HAP-1 (cell line): ENCODE data around the gene DHX8.

Source experiments
- DNase-seq, 2 experiments: peaks; one replicate each; pipeline ENCODE4 v3.0.0-alpha.2; 2016 to 2020; ENCODE audit warnings: low spot score in 2 of 2
- H3K27me3 ChIP-seq: fragments of 250-450 bp; sonication (Bioruptor Pico); 2 replicates; pipeline ENCODE4 v1.5.1; 2020; ENCODE audit warnings: low read depth, mild to moderate bottlenecking, moderate library complexity
- H3K36me3 ChIP-seq: fragments of 250-450 bp; sonication (Bioruptor Pico); replicated peaks from 2 replicates; pipeline ENCODE4 v1.5.1; 2020; ENCODE audit warnings: mild to moderate bottlenecking
- H3K4me1 ChIP-seq: fragments of 250-450 bp; sonication (Bioruptor Pico); 2 replicates; pipeline ENCODE4 v1.5.1; 2020; ENCODE audit warnings: mild to moderate bottlenecking
- H3K4me3 ChIP-seq: fragments of 250-450 bp; sonication (Bioruptor Pico); 2 replicates; pipeline ENCODE4 v1.5.1; 2020; ENCODE audit warnings: mild to moderate bottlenecking, moderate library complexity
- H3K9me3 ChIP-seq: fragments of 250-450 bp; sonication (Bioruptor Pico); 2 replicates; pipeline ENCODE4 v1.5.1; 2020; ENCODE audit warnings: mild to moderate bottlenecking, moderate library complexity
- in situ Hi-C: fragments of 300-500 bp; cut with MboI; formaldehyde crosslinking; loops from 3 replicates; pipeline ENCODE4 v1.14.3; 2020; ENCODE audit warnings: low sequenced_read_pairs, inconsistent platforms, mixed read lengths

The DHX8 gene

DNA sequence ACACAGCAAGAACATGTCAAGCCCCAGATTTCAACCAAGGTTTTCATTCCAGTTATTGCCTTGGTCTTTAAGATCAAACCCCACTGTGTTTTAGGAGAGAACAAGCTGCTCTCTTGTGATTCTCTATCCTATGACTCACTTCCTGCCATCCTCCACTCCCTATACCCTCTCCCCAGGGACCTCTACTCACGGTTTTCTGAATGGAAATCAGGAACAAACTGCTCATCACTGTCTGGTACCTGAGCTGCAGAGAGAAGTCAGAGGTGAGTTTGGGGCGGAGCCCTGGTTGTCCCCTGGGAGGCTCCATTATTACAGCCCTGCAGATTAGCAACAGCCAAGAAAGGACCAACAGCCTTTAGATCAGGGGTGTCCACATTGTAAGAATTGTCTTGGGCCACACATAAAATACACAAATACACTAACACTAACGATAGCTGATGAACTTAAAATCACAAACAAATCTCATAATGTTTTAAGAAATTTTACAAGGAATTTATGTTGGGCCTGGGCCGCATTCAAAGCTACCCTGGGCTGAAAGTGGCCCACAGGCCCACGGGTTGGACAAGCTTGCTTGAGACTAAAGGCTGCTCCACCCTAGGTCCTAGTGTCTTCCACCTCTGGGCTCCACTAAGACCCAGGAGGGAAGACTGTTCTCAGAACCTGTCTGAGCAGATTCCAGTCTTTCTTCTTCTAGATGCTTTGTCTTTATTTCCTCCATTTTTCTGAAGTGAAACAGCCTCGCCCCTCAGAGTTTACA lies 52.6 kb downstream of the DHX8 start:
- H3K27me3 ChIP-seq = no peaks in the 10 kb centered on the region
- in situ Hi-C loops = no loop called here
- DNase-seq = no peak
- no peaks in the 10 kb centered on the region for H3K9me3 ChIP-seq
- no peaks in the 10 kb centered on the region for H3K36me3 ChIP-seq
- no peak overlapping the region for H3K4me3 ChIP-seq
- H3K4me1 ChIP-seq = peaks cover 3% of the 10 kb centered on the region; the same call in 1 of the 2 replicates

- Histone ChIP-seq H3K4me1 (peaks cover 14% of the 10 kb centered on the region), H3K9me3 (no peaks in the 10 kb centered on the region), H3K36me3 (no peaks in the 10 kb centered on the region), H3K4me3 (no peak overlapping the region), H3K27me3 (no peaks in the 10 kb centered on the region)
- DNase-seq = peak; percentile 2 to 36
- in situ Hi-C loops = no loop called here
These were observed 57.3 kb downstream of the DHX8 start for GRCh38 chr17:43540821-43541674.

DNA sequence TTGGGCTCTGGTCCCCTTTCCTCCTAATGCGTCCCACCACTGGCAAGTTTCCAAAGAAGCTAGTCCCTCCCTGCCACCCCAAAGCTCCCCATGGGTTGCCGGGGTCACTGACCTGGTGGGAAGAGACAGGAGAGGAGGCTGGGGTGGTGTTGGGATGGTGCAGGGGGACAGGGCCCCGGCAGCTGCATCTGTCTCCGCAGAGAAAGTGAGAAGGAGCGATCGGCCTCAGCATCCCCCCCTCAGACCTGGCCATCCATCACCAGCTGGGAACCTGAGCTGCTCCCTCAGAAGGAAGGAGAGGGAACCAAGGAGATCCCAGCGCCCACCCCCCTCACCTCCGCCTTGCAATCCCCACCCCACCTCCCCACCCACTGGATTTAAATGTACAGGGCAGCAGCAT lies 59.1 kb downstream of the DHX8 start:
- H3K9me3 ChIP-seq = no peaks in the 10 kb centered on the region
- DNase-seq = no peak
- no peak overlapping the region for H3K4me3 ChIP-seq
- in situ Hi-C loops = no loop called here
- H3K36me3 ChIP-seq = no peaks in the 10 kb centered on the region
- peaks cover 10% of the 10 kb centered on the region for H3K27me3 ChIP-seq
- H3K4me1 ChIP-seq = peaks cover 14% of the 10 kb centered on the region

DNA sequence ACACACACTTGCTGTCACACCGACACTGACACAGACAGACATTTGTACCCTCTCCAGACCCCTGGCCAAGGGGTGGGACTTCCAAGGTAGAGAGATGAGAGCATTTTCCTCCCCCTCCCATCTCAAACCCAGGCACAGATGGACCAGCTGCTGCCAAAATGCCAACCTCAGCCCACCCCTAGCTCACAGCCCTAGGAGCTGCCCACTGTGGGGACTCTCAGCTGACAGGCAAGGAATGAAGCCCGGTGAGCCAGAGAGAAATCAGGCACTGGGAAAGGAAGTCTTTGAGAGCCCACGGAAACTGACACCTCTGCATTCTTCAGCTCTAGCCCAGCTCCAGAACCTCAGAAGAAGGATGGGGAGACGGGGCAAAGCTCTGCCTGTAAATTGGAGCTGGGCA lies 59.5 kb downstream of the DHX8 start:
- Histone ChIP-seq H3K4me1 (peaks cover 14% of the 10 kb centered on the region), H3K4me3 (no peak overlapping the region), H3K36me3 (no peaks in the 10 kb centered on the region), H3K27me3 (peaks cover 10% of the 10 kb centered on the region), H3K9me3 (no peaks in the 10 kb centered on the region)
- in situ Hi-C loops = no loop called here
- DNase-seq = peak in 1 of 2 experiments; percentile 2

DNA sequence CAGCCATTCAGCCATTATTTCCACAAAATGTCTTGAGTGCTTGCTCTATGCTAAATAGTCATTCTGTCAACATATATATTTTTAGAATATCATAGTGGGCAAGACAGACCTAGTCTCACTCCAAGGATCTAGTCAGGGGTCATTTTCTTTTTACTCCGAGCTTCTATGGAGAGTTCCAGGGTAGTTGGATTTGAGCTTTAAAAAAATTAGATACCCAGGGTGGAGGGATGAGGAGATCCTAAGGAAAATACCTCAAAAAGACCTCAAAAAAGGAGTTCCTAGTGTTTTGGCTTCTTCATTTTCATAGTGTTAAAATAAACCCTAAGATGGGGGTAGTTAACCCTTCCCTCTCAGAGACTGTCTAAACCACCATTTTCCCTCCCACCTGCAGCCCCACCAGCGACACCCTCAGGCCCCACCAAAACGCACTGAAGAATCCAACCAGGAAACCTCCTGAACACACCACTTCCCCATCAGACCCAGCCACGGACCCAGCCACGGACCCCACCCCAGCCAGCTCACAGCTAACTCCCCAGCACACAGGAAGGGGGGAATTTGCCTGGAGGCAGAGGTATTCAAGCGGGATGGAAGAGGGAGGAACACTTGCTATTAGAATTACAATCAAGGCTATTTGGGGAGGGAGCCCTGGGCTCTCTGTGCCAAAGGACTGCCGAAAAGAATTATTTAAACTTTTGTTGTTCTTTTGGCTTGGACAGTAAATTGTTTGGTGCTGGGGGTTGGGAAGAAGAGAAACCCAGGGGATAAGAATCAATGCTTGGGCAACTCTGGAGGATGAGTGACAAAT lies 60.2 kb downstream of the DHX8 start:
- no peaks in the 10 kb centered on the region for H3K36me3 ChIP-seq
- H3K27me3 ChIP-seq = peaks cover 10% of the 10 kb centered on the region
- in situ Hi-C loops = no loop called here
- H3K4me3 ChIP-seq = peak overlapping the region; percentile 40
- H3K9me3 ChIP-seq = no peaks in the 10 kb centered on the region
- DNase-seq = peak; percentile 64 to 69
- H3K4me1 ChIP-seq = peaks cover 14% of the 10 kb centered on the region

- Histone ChIP-seq H3K36me3 (no peaks in the 10 kb centered on the region), H3K27me3 (peaks cover 10% of the 10 kb centered on the region), H3K4me3 (peak overlapping the region; percentile 40), H3K9me3 (no peaks in the 10 kb centered on the region), H3K4me1 (peaks cover 21% of the 10 kb centered on the region)
- no peak for DNase-seq
- in situ Hi-C loops = no loop called here
These were observed 61.5 kb downstream of the DHX8 start for GRCh38 chr17:43545383-43545632.

DNA sequence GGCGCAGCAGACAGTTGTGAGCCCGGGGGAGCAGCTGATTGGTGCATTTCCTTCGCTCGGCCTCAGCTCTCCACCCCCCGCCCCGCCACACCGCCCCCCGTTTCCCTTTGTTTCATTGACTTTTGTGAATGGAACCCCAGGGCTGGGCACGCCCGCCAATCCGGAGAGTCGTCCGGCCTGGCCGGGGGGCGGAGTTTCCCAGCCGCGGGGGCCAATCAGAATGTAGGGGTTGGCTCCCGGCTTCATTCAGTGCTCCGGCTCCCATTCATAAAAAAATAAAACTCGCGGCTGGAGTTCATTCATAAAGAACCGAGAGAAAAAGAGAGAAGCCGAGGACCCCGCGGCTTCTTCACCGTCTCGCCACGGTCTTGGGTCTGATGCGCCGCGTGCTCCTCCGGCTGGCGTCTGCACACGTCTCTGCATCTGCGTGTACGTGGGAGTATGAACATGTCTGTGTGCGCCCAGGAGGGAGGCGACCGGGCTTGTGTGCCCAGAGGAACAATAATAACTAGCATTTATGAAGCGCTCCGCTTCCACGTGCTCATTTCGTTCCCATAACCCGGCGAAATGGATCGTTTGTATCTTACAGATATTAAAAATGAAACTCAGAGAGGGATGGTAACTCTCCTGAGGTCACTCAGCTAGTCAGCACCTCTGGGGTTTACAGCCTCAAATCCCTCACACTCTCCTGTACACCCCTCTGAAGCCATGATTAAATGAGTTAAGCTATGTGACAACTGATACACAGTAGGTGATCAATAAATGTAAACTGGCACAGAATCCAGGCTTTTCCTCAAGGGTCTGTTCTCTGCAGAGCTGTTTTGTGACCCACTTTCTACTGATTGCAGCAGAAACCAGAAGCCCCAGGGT lies 62.8 kb downstream of the DHX8 start, which contains the start of gene ETV4:
Gene ETV4 (minus strand): TSS at position 22 of the 870 bp plus-strand sequence. CDS start 723 bp downstream, outside the sequence.
- in situ Hi-C loops = no loop called here
- peak; percentile 85 to 97 for DNase-seq
- Histone ChIP-seq H3K4me1 (peaks cover 21% of the 10 kb centered on the region), H3K27me3 (peaks cover 10% of the 10 kb centered on the region), H3K4me3 (peak within 1 kb of the TSS; percentile 40), H3K9me3 (no peaks in the 10 kb centered on the region), H3K36me3 (no peaks in the 10 kb centered on the region)

- H3K4me1 ChIP-seq = peaks cover 21% of the 10 kb centered on the region
- H3K27me3 ChIP-seq = peaks cover 10% of the 10 kb centered on the region
- H3K36me3 ChIP-seq = no peaks in the 10 kb centered on the region
- no peaks in the 10 kb centered on the region for H3K9me3 ChIP-seq
- DNase-seq = no peak
- no peak overlapping the region for H3K4me3 ChIP-seq
- in situ Hi-C loops = no loop called here
These were observed 63.4 kb downstream of the DHX8 start for GRCh38 chr17:43547189-43547550.

DNA sequence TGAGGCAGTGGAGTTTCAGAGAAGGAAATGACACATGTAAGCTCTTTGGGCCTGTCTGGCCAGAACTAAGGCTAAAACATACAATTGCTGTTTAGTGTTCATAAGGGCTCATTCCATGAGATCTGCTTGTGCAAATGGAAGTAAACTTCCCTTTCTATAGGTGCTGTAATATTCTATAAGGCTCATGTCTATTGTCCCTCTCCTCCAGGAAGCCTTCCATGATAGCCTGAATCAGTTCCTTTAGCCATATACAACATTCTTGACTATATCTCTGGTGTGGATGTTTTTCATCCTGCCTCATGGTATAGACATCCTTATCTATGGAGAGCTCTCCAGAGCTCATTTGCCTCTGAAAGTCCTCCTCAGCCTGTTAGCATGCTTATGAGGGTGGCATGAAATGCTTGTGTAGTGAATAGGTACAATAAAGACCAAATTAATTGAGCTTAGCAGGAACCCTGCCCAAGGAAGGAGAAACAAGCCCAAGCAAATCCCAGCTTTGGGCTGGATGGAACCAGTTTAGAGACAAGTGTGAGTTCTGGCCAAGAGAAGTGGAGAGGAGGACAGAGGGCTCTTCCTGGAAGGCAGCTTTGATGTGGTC lies 64.0 kb downstream of the DHX8 start:
- Histone ChIP-seq H3K27me3 (peaks cover 10% of the 10 kb centered on the region), H3K9me3 (no peaks in the 10 kb centered on the region), H3K4me3 (no peak overlapping the region), H3K4me1 (peaks cover 21% of the 10 kb centered on the region), H3K36me3 (no peaks in the 10 kb centered on the region)
- in situ Hi-C loops = no loop called here
- DNase-seq = no peak

DNA sequence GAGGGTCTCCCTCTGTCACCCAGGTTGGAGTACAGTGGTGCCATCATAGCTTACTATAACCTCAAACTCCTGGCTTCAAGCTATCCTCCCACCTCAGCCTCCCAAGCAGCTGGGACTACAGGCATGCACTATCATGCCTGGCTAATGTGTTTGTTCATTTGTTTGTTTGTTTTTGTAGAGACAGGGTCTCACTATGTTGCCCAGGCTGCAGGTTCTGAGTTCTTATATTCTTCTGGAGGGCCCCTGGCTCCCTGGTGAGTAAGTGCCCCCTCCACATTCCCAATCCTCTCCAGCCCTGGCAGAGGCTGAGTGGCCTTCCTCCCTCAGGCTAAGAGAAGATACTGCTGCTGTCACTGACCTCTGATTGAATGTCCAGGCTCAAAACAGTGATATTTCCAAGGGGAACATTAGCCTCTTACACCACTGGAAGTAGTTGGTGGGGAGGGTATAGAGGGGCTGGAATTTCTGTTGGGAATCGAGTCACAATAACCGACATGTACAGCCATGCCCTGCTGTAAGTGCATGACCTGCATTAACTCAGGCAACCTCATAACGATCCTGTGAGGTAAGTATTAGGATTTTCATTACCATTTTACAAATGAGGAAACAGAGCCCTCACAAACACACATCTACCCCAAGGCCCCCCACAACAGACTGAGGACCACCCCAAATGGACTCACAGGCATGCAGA lies 65.1 kb downstream of the DHX8 start:
- Histone ChIP-seq H3K9me3 (no peaks in the 10 kb centered on the region), H3K36me3 (no peaks in the 10 kb centered on the region), H3K4me1 (peaks cover 19% of the 10 kb centered on the region), H3K27me3 (peaks cover 10% of the 10 kb centered on the region), H3K4me3 (no peak overlapping the region)
- in situ Hi-C loops = no loop called here
- no peak for DNase-seq

DNA sequence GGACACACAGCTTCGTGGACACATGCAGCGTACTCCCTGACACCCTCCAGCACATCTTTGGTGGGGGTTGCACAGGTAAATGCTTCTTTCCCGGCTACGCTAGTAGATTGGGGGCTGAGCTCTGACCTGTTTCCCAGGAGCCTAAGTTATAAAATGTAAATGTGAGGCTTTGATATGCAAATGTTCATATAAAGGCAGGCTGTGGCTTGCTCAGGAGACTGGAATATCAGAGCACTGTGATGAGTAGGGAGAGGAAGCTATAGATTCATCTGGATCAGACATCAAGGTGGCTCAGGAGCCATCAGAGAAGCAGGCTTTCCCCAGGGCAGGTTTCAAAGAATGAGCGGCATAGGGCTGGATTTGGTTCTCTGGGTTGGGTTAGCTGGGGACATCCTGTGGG lies 65.7 kb downstream of the DHX8 start:
- Histone ChIP-seq H3K4me3 (no peak overlapping the region), H3K27me3 (peaks cover 10% of the 10 kb centered on the region), H3K9me3 (no peaks in the 10 kb centered on the region), H3K36me3 (no peaks in the 10 kb centered on the region), H3K4me1 (peaks cover 13% of the 10 kb centered on the region)
- in situ Hi-C loops = no loop called here
- DNase-seq = peak in 1 of 2 experiments; percentile 46

DNA sequence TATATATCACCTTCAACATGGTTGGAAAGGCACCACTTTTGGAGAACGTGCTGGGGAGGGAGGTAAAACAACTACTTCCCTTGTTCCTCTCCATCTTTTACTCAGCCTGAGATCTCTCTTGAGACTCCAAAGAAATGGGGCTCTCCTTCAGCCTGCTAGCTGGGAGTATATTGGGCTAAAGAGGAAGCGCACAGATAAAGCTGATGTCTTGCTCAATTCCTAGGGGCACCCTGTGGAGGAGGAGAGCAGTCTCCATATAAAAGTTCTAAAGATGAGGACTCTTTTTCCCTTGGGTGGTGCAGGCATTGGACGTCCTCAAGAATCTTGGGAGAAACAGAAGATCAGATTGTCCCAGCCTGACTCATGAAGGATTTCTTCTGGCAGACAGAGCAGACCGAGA lies 67.0 kb downstream of the DHX8 start:
- Histone ChIP-seq H3K36me3 (no peaks in the 10 kb centered on the region), H3K27me3 (peaks cover 10% of the 10 kb centered on the region), H3K9me3 (no peaks in the 10 kb centered on the region), H3K4me1 (peaks cover 7% of the 10 kb centered on the region), H3K4me3 (no peak overlapping the region)
- DNase-seq = no peak
- in situ Hi-C loops = no loop called here
